ENCODE results near the gene MAFB.
A peak's percentile ranks its signal among the peaks of the same experiment; 100 is the strongest.

Gene MAFB

GRCh38 chr20:40698744-40699143 is 9.7 kb upstream of the MAFB start:
- Histone ChIP-seq H3K9me3 (ENCODE audit: control insufficient read depth, low read length) (no peaks in the 10 kb centered on the region), H3K4me3 (ENCODE audit: low read length) (no peak overlapping the region), H3K27me3 (replicated peaks; ENCODE audit: control insufficient read depth, insufficient read depth, low read length) (peaks cover 42% of the 10 kb centered on the region), H3K36me3 (ENCODE audit: control insufficient read depth, insufficient read depth, low read length, severe bottlenecking) (no peaks in the 10 kb centered on the region), H3K4me1 (ENCODE audit: control insufficient read depth, insufficient read depth, low read length) (no peaks in the 10 kb centered on the region), H3K9ac (ENCODE audit: low read length) (no peak overlapping the region)
- DNase-seq (ENCODE audit: low read depth), result no peak

GRCh38 chr20:40698281-40698680 is 9.2 kb upstream of the MAFB start:
- no peak for DNase-seq (ENCODE audit: low read depth)
- Histone ChIP-seq H3K36me3 (ENCODE audit: control insufficient read depth, insufficient read depth, low read length, severe bottlenecking) (no peaks in the 10 kb centered on the region), H3K4me1 (ENCODE audit: control insufficient read depth, insufficient read depth, low read length) (no peaks in the 10 kb centered on the region), H3K27me3 (replicated peaks; ENCODE audit: control insufficient read depth, insufficient read depth, low read length) (peaks cover 42% of the 10 kb centered on the region), H3K9ac (ENCODE audit: low read length) (no peak overlapping the region), H3K9me3 (ENCODE audit: control insufficient read depth, low read length) (no peaks in the 10 kb centered on the region), H3K4me3 (ENCODE audit: low read length) (no peak overlapping the region)

GRCh38 chr20:40697541-40697940 is 8.5 kb upstream of the MAFB start:
- no peak overlapping the region for H3K4me3 ChIP-seq (ENCODE audit: low read length)
- no peaks in the 10 kb centered on the region for H3K36me3 ChIP-seq (ENCODE audit: control insufficient read depth, insufficient read depth, low read length, severe bottlenecking)
- peaks cover 46% of the 10 kb centered on the region for H3K27me3 ChIP-seq (replicated peaks; ENCODE audit: control insufficient read depth, insufficient read depth, low read length)
- H3K9me3 ChIP-seq (ENCODE audit: control insufficient read depth, low read length), result no peaks in the 10 kb centered on the region
- no peak overlapping the region for H3K9ac ChIP-seq (ENCODE audit: low read length)
- no peak for DNase-seq (ENCODE audit: low read depth)
- H3K4me1 ChIP-seq (ENCODE audit: control insufficient read depth, insufficient read depth, low read length), result no peaks in the 10 kb centered on the region

GRCh38 chr20:40695214-40695613 is 6.2 kb upstream of the MAFB start:
- Histone ChIP-seq H3K27me3 (replicated peaks; ENCODE audit: control insufficient read depth, insufficient read depth, low read length) (peaks cover 66% of the 10 kb centered on the region), H3K36me3 (ENCODE audit: control insufficient read depth, insufficient read depth, low read length, severe bottlenecking) (no peaks in the 10 kb centered on the region), H3K9ac (ENCODE audit: low read length) (no peak overlapping the region), H3K9me3 (ENCODE audit: control insufficient read depth, low read length) (no peaks in the 10 kb centered on the region), H3K4me1 (ENCODE audit: control insufficient read depth, insufficient read depth, low read length) (peaks cover 1% of the 10 kb centered on the region), H3K4me3 (ENCODE audit: low read length) (no peak overlapping the region)
- DNase-seq (ENCODE audit: low read depth), result no peak

- Histone ChIP-seq H3K9me3 (ENCODE audit: control insufficient read depth, low read length) (no peaks in the 10 kb centered on the region), H3K36me3 (ENCODE audit: control insufficient read depth, insufficient read depth, low read length, severe bottlenecking) (no peaks in the 10 kb centered on the region)
Observed at GRCh38 chr20:40694246-40694645, 5.2 kb upstream of the MAFB start.

GRCh38 chr20:40692240-40693011 is 3.4 kb upstream of the MAFB start:
- no peak overlapping the region for H3K9ac ChIP-seq (ENCODE audit: low read length)
- H3K36me3 ChIP-seq (ENCODE audit: control insufficient read depth, insufficient read depth, low read length, severe bottlenecking), result no peaks in the 10 kb centered on the region
- H3K4me3 ChIP-seq (ENCODE audit: low read length), result no peak overlapping the region
- no peak for DNase-seq (ENCODE audit: low read depth)
- peaks cover 48% of the 10 kb centered on the region for H3K27me3 ChIP-seq (replicated peaks; ENCODE audit: control insufficient read depth, insufficient read depth, low read length)
- H3K4me1 ChIP-seq (ENCODE audit: control insufficient read depth, insufficient read depth, low read length), result peaks cover 4% of the 10 kb centered on the region
- H3K9me3 ChIP-seq (ENCODE audit: control insufficient read depth, low read length), result no peaks in the 10 kb centered on the region

More at GRCh38 chr20:40694246-40694645, 5.2 kb upstream of the MAFB start:
- H3K4me3 ChIP-seq (ENCODE audit: low read length), result no peak overlapping the region
- no peak overlapping the region for H3K9ac ChIP-seq (ENCODE audit: low read length)
- H3K27me3 ChIP-seq (replicated peaks; ENCODE audit: control insufficient read depth, insufficient read depth, low read length), result peaks cover 63% of the 10 kb centered on the region
- no peak for DNase-seq (ENCODE audit: low read depth)
- peaks cover 4% of the 10 kb centered on the region for H3K4me1 ChIP-seq (ENCODE audit: control insufficient read depth, insufficient read depth, low read length)

GRCh38 chr20:40691566-40692239 is 2.7 kb upstream of the MAFB start:
- Histone ChIP-seq H3K9ac (ENCODE audit: low read length) (no peak overlapping the region), H3K4me1 (ENCODE audit: control insufficient read depth, insufficient read depth, low read length) (peaks cover 4% of the 10 kb centered on the region), H3K36me3 (ENCODE audit: control insufficient read depth, insufficient read depth, low read length, severe bottlenecking) (no peaks in the 10 kb centered on the region), H3K27me3 (replicated peaks; ENCODE audit: control insufficient read depth, insufficient read depth, low read length) (peaks cover 41% of the 10 kb centered on the region), H3K9me3 (ENCODE audit: control insufficient read depth, low read length) (no peaks in the 10 kb centered on the region), H3K4me3 (ENCODE audit: low read length) (no peak overlapping the region)
- DNase-seq (ENCODE audit: low read depth), result no peak

GRCh38 chr20:40690836-40691565 is 2.0 kb upstream of the MAFB start:
- Histone ChIP-seq H3K4me3 (ENCODE audit: low read length) (peak overlapping the region; percentile 84), H3K4me1 (ENCODE audit: control insufficient read depth, insufficient read depth, low read length) (peaks cover 4% of the 10 kb centered on the region), H3K36me3 (ENCODE audit: control insufficient read depth, insufficient read depth, low read length, severe bottlenecking) (peaks cover under 1% of the 10 kb centered on the region), H3K27me3 (replicated peaks; ENCODE audit: control insufficient read depth, insufficient read depth, low read length) (peaks cover 41% of the 10 kb centered on the region), H3K9ac (ENCODE audit: low read length) (no peak overlapping the region), H3K9me3 (ENCODE audit: control insufficient read depth, low read length) (no peaks in the 10 kb centered on the region)
- no peak for DNase-seq (ENCODE audit: low read depth)

GRCh38 chr20:40689943-40690835 is 1.2 kb upstream of the MAFB start:
- H3K27me3 ChIP-seq (replicated peaks; ENCODE audit: control insufficient read depth, insufficient read depth, low read length), result peaks cover 40% of the 10 kb centered on the region
- peak overlapping the region; percentile 84 for H3K4me3 ChIP-seq (ENCODE audit: low read length)
- peak; percentile 96 for DNase-seq (ENCODE audit: low read depth)
- no peaks in the 10 kb centered on the region for H3K9me3 ChIP-seq (ENCODE audit: control insufficient read depth, low read length)
- H3K36me3 ChIP-seq (ENCODE audit: control insufficient read depth, insufficient read depth, low read length, severe bottlenecking), result peaks cover 8% of the 10 kb centered on the region
- H3K4me1 ChIP-seq (ENCODE audit: control insufficient read depth, insufficient read depth, low read length), result peaks cover 11% of the 10 kb centered on the region
- peak overlapping the region; percentile 97 for H3K9ac ChIP-seq (ENCODE audit: low read length)

GRCh38 chr20:40688129-40689099 is 622 bp downstream of the MAFB start:
- Histone ChIP-seq H3K4me3 (ENCODE audit: low read length) (peak overlapping the region; percentile 97), H3K4me1 (ENCODE audit: control insufficient read depth, insufficient read depth, low read length) (peaks cover 18% of the 10 kb centered on the region), H3K9me3 (ENCODE audit: control insufficient read depth, low read length) (no peaks in the 10 kb centered on the region), H3K9ac (ENCODE audit: low read length) (peak overlapping the region; percentile 96), H3K27me3 (replicated peaks; ENCODE audit: control insufficient read depth, insufficient read depth, low read length) (peaks cover 27% of the 10 kb centered on the region), H3K36me3 (ENCODE audit: control insufficient read depth, insufficient read depth, low read length, severe bottlenecking) (peaks cover 11% of the 10 kb centered on the region)
- DNase-seq (ENCODE audit: low read depth), result no peak

All from adipocyte (in vitro differentiated cells).